HEK293 (cell line): ENCODE data around the gene TSC22D2.
"Not testable (repeated sequence)": the region's sequence is repeated elsewhere in the genome, so short reads cannot be mapped to it uniquely, and the experiment has no call there.

Experiments
- CTCF ChIA-PET: fragments of 350-600 bp; formaldehyde crosslinking; extraction: SDS; loops from one replicate; lab custom pipeline; 2021; ENCODE audit warnings: antibody characterized with exemption; lab: Yijun Ruan, JAX
- POLR2A ChIA-PET: fragments of 300-600 bp; formaldehyde crosslinking; extraction: SDS; loops from one replicate; lab custom pipeline; 2020; ENCODE audit warnings: antibody characterized with exemption, inconsistent platforms; lab: Yijun Ruan, JAX
- H3K27ac ChIP-seq: fragments of 200-500 bp; sonication (Bioruptor generic); 2 replicates; pipeline ENCODE4 v1.5.1; 2014; ENCODE audit warnings: low read depth, low read length, control low read depth, inconsistent platforms; ENCODE audit errors: extremely low read depth
- H3K36me3 ChIP-seq, 2 experiments: fragments of 200-500 bp in 1 of 2; sonication (Bioruptor generic) in 1 of 2; 1 replicate in 1 of 2; 2 replicates in 1 of 2; pipeline ENCODE4 v1.5.1; 2014 to 2017; ENCODE audit warnings: inconsistent platforms in 2 of 2, low read length in 2 of 2; ENCODE audit not compliant: control insufficient read depth in 2 of 2, insufficient read depth in 1 of 2
- H3K4me1 ChIP-seq: fragments of 200-500 bp; sonication (Bioruptor generic); 2 replicates; pipeline ENCODE4 v1.5.1; 2014; ENCODE audit warnings: mild to moderate bottlenecking, low read length, inconsistent platforms; ENCODE audit not compliant: control insufficient read depth, insufficient read depth
- H3K4me3 ChIP-seq: 2 replicates; pipeline ENCODE4 v1.5.1; 2011; ENCODE audit warnings: low read depth, mild to moderate bottlenecking, control low read depth, low read length, moderate library complexity
- H3K9me3 ChIP-seq: fragments of 200-500 bp; sonication (Bioruptor generic); 2 replicates; pipeline ENCODE4 v1.5.1; 2014; ENCODE audit warnings: low read depth, low read length, inconsistent platforms; ENCODE audit not compliant: control insufficient read depth, insufficient read depth
- AEBP2 ChIP-seq: fragments of 450-650 bp; formaldehyde crosslinking; IDR thresholded peaks from 2 replicates; pipeline ENCODE4 v1.5.1; 2016; ENCODE audit warnings: missing biosample characterization, missing genetic modification characterization, borderline replicate concordance
- GLI4 ChIP-seq: fragments of 450-650 bp; formaldehyde crosslinking; IDR thresholded peaks from 2 replicates; pipeline ENCODE4 v1.5.1; 2016; ENCODE audit warnings: missing biosample characterization, missing genetic modification characterization
- KLF17 ChIP-seq: fragments of 450-650 bp; formaldehyde crosslinking; IDR thresholded peaks from 2 replicates; pipeline ENCODE4 v1.5.1; 2016; ENCODE audit warnings: missing biosample characterization, missing genetic modification characterization
- SETDB1 ChIP-seq: IDR thresholded peaks from one replicate; pipeline ENCODE4 v1.6.1; 2017; ENCODE audit warnings: mild to moderate bottlenecking, low read length, moderate library complexity, mixed read lengths; ENCODE audit not compliant: insufficient read length
- ZBTB48 ChIP-seq: fragments of 450-650 bp; formaldehyde crosslinking; IDR thresholded peaks from 2 replicates; pipeline ENCODE4 v1.5.1; 2016; ENCODE audit warnings: missing biosample characterization, missing genetic modification characterization
- ZBTB7A ChIP-seq: fragments of 450-650 bp; formaldehyde crosslinking; IDR thresholded peaks from 2 replicates; pipeline ENCODE4 v1.5.1; 2016; ENCODE audit warnings: low read depth, missing biosample characterization, missing genetic modification characterization
- ZNF10 ChIP-seq: fragments of 450-650 bp; formaldehyde crosslinking; IDR thresholded peaks from 2 replicates; pipeline ENCODE4 v1.5.1; 2017; ENCODE audit warnings: missing biosample characterization, missing genetic modification characterization
- ZNF211 ChIP-seq: fragments of 450-650 bp; formaldehyde crosslinking; IDR thresholded peaks from 2 replicates; pipeline ENCODE4 v1.5.1; 2016; ENCODE audit warnings: low read depth, missing biosample characterization, missing genetic modification characterization
- ZNF26 ChIP-seq: fragments of 450-650 bp; formaldehyde crosslinking; IDR thresholded peaks from 2 replicates; pipeline ENCODE4 v1.5.1; 2016; ENCODE audit warnings: missing biosample characterization, missing genetic modification characterization
- ZNF280D ChIP-seq: fragments of 450-650 bp; formaldehyde crosslinking; IDR thresholded peaks from 2 replicates; pipeline ENCODE4 v1.5.1; 2016; ENCODE audit warnings: missing biosample characterization, missing genetic modification characterization
- ZNF449 ChIP-seq: fragments of 450-650 bp; formaldehyde crosslinking; IDR thresholded peaks from 2 replicates; pipeline ENCODE4 v1.5.1; 2017; ENCODE audit warnings: missing biosample characterization, mild to moderate bottlenecking, missing genetic modification characterization, moderate library complexity
- ZNF571 ChIP-seq: fragments of 450-650 bp; formaldehyde crosslinking; IDR thresholded peaks from 2 replicates; pipeline ENCODE4 v1.5.0; 2017; ENCODE audit warnings: missing biosample characterization, missing genetic modification characterization
- ZNF645 ChIP-seq: fragments of 450-650 bp; formaldehyde crosslinking; IDR thresholded peaks from 2 replicates; pipeline ENCODE4; 2016; ENCODE audit warnings: missing biosample characterization, missing genetic modification characterization
- ZNF704 ChIP-seq: fragments of 450-650 bp; formaldehyde crosslinking; IDR thresholded peaks from 2 replicates; pipeline ENCODE4 v1.5.1; 2016; ENCODE audit warnings: missing biosample characterization, missing genetic modification characterization
- ZNF776 ChIP-seq: fragments of 450-650 bp; formaldehyde crosslinking; IDR thresholded peaks from 2 replicates; pipeline ENCODE4 v1.5.0; 2017; ENCODE audit warnings: missing biosample characterization, missing genetic modification characterization, borderline replicate concordance
- ZNF792 ChIP-seq: fragments of 450-650 bp; formaldehyde crosslinking; IDR thresholded peaks from 2 replicates; pipeline ENCODE4 v1.5.1; 2016; ENCODE audit warnings: missing biosample characterization, missing genetic modification characterization

The TSC22D2 gene

GRCh38 chr3:150497956-150498355 lies 89.9 kb downstream of the TSC22D2 start:
- Histone ChIP-seq H3K27ac (no peak overlapping the region), H3K36me3 (no peaks in the 10 kb centered on the region), H3K9me3 (no peaks in the 10 kb centered on the region), H3K4me3 (no peak overlapping the region), H3K4me1 (no peaks in the 10 kb centered on the region)
- CTCF ChIA-PET = interaction anchor here (0.7 to 5.2 kb wide), 3 partner anchors 88 to 561 kb away, joined by 3 to 34 read pairs (median 4); no protein-coding TSS in a partner anchor
- TF ChIP-seq ZNF10 (no peak), ZNF571 (tag by site-specific recombination) (no peak), ZBTB7A (tag by site-specific recombination) (no peak), ZNF211 (tag by site-specific recombination) (no peak), KLF17 (tag by site-specific recombination) (no peak), ZNF645 (tag by site-specific recombination) (no peak), ZNF449 (tag by site-specific recombination) (no peak), ZNF776 (no peak), AEBP2 (tag by site-specific recombination) (no peak), ZNF26 (no peak), GLI4 (tag by site-specific recombination) (no peak), ZNF792 (tag by site-specific recombination) (no peak)
- POLR2A ChIA-PET = no interaction called here

- H3K4me1 ChIP-seq, H3K9me3 ChIP-seq, H3K36me3 ChIP-seq, POLR2A ChIA-PET, H3K27ac ChIP-seq, H3K4me3 ChIP-seq: not testable (repeated sequence)
- CTCF ChIA-PET = interaction anchor here (0.5 kb wide), 1 partner anchor 330 kb away, joined by 3 read pairs; no protein-coding TSS in a partner anchor
- TF ChIP-seq SETDB1 = peak; percentile 59
Observed at GRCh38 chr3:150500960-150501359, 92.9 kb downstream of the TSC22D2 start.

GRCh38 chr3:150503402-150504099 lies 95.5 kb downstream of the TSC22D2 start:
- no peaks in the 10 kb centered on the region for H3K4me1 ChIP-seq
- POLR2A ChIA-PET = interaction anchor here (1.1 kb wide), 1 partner anchor 95 kb away, joined by 3 read pairs; the partner anchor contains the start of gene TSC22D2
- H3K27ac ChIP-seq = no peak overlapping the region
- CTCF ChIA-PET = interaction anchor here (1.1 kb wide), 1 partner anchor 8 kb away, joined by 4 read pairs; no protein-coding TSS in a partner anchor
- H3K36me3 ChIP-seq = no peaks in the 10 kb centered on the region
- no peaks in the 10 kb centered on the region for H3K9me3 ChIP-seq
- no peak overlapping the region for H3K4me3 ChIP-seq
- no peak for TF ChIP-seq ZNF704 (tag by site-specific recombination)
- no peak for TF ChIP-seq ZBTB48 (tag by site-specific recombination)
- TF ChIP-seq ZNF280D (tag by site-specific recombination) = no peak
